ENCODE data around the gene MYO15B. TPM values are rescaled to one million over a fixed set of nuclear protein-coding genes. Genes with fewer than 3 reads are reported as not detected.

The MYO15B gene
- total and polyA plus RNA-seq, 2 experiments from 2014 or later = 124 to 153 TPM

DNA sequence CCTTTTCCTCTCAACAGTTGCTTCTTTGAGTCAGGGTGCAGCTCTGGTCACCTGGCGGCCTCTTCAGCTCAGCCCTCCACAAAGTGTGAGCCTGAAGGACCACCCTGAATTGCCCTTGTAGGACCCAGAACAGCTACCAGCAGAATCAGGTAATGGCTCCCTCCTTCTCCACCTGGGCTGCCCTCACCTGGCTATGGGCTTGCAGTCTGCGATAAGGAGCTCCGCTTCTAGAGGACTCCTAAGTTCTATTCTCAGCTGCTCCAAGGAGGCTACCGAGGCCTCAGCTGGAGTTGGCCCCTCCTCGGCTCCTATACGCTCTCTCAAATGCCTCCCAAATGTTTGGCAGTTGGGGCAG, 59.0 kb downstream of the MYO15B start:
- Histone ChIP-seq H3K4me2 (peak overlapping the region; percentile 49), H3K4me3 (no peak overlapping the region), H3K4me1 (ENCODE audit: insufficient read depth) (peaks cover 31% of the 10 kb centered on the region), H4K20me1 (ENCODE audit: insufficient read depth, poor library complexity, severe bottlenecking) (no peaks in the 10 kb centered on the region), H3K27me3 (no peaks in the 10 kb centered on the region), H3K27ac (peak overlapping the region; percentile 100), H3K36me3 (replicated peaks; ENCODE audit: insufficient read depth, low read depth) (no peaks in the 10 kb centered on the region), H3K79me2 (peaks cover 8% of the 10 kb centered on the region), H3K9me2 (replicated peaks; ENCODE audit: insufficient read depth) (no peaks in the 10 kb centered on the region), H2AFZ (no peak overlapping the region), H3K9me3 (ENCODE audit: low read depth) (no peaks in the 10 kb centered on the region)
- no peak for DNase-seq (ENCODE audit: low spot score)
- TF ChIP-seq, protein P1, sequence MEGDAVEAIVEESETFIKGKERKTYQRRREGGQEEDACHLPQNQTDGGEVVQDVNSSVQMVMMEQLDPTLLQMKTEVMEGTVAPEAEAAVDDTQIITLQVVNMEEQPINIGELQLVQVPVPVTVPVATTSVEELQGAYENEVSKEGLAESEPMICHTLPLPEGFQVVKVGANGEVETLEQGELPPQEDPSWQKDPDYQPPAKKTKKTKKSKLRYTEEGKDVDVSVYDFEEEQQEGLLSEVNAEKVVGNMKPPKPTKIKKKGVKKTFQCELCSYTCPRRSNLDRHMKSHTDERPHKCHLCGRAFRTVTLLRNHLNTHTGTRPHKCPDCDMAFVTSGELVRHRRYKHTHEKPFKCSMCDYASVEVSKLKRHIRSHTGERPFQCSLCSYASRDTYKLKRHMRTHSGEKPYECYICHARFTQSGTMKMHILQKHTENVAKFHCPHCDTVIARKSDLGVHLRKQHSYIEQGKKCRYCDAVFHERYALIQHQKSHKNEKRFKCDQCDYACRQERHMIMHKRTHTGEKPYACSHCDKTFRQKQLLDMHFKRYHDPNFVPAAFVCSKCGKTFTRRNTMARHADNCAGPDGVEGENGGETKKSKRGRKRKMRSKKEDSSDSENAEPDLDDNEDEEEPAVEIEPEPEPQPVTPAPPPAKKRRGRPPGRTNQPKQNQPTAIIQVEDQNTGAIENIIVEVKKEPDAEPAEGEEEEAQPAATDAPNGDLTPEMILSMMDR (IDR thresholded peaks at IDR 0.05; ENCODE audit: poor library complexity) = no peak
- TF ChIP-seq EZH2phosphoT487 (IDR thresholded peaks at IDR 0.05; ENCODE audit: low read depth, severe bottlenecking, unreplicated experiment) (no peak), EZH2 (IDR thresholded peaks at IDR 0.05; ENCODE audit: borderline replicate concordance) (no peak)
- 88% methylated on average over 6 of the region's 6 CpGs for WGBS (ENCODE audit: low lambda C conversion rate, missing lambda C conversion rate)

DNA sequence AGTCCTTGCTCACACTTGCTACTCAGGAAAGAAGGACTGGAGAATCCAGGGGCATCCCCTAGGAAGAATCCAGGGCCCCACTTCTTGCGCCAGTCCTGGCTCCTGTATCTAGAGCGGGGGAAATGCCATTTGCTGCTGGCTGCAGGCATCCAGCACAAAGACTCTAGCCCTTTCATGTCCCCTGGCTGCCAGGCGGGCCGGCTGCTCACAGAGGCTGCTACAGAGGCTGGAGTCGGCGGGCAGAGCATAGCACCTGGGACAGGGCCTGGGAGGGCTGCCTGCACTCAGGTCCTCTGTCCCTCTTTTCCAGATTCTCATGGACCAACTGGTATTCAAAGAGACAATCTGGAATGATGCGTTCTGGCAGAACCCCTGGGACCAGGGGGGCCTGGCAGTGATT, 59.5 kb downstream of the MYO15B start:
- TF ChIP-seq EZH2 (IDR thresholded peaks at IDR 0.05; ENCODE audit: borderline replicate concordance) = no peak
- TF ChIP-seq, protein P1 (IDR thresholded peaks at IDR 0.05; ENCODE audit: poor library complexity) = no peak
- no peak for TF ChIP-seq EZH2phosphoT487 (IDR thresholded peaks at IDR 0.05; ENCODE audit: low read depth, severe bottlenecking, unreplicated experiment)
- 90% methylated on average over 7 of the region's 7 CpGs for WGBS (ENCODE audit: low lambda C conversion rate, missing lambda C conversion rate)
- Histone ChIP-seq H3K4me2 (peak overlapping the region; percentile 49), H3K9me2 (replicated peaks; ENCODE audit: insufficient read depth) (no peaks in the 10 kb centered on the region), H3K36me3 (replicated peaks; ENCODE audit: insufficient read depth, low read depth) (no peaks in the 10 kb centered on the region), H3K79me2 (peaks cover 8% of the 10 kb centered on the region), H3K27ac (peak overlapping the region; percentile 100), H3K4me3 (no peak overlapping the region), H3K4me1 (ENCODE audit: insufficient read depth) (peaks cover 29% of the 10 kb centered on the region), H2AFZ (no peak overlapping the region), H3K27me3 (no peaks in the 10 kb centered on the region), H4K20me1 (ENCODE audit: insufficient read depth, poor library complexity, severe bottlenecking) (no peaks in the 10 kb centered on the region), H3K9me3 (ENCODE audit: low read depth) (no peaks in the 10 kb centered on the region)
- DNase-seq (ENCODE audit: low spot score) = no peak

DNA sequence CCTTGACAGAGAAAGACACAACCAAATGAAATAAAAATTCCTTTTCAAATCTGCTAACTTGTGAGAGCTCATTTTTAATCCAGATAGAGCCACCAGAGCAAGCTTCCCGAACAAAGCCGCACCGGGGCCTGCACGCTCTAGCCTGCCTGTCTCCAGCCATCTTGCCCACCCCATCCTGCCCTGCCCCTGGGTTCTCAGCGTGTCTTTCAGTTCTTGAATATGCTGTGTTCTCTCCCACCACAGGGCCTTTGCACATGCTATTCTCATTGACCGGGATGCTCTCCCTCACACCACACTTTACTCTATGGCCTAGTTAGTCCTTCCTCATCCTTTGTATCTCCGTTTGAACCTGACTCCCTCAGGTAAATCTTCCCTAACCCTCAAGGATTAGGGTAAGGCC, 60.3 kb downstream of the MYO15B start:
- H3K36me3 ChIP-seq (replicated peaks; ENCODE audit: insufficient read depth, low read depth) = no peaks in the 10 kb centered on the region
- H2AFZ ChIP-seq = no peak overlapping the region

More for the DNA sequence above, 60.3 kb downstream of the MYO15B start:
- Histone ChIP-seq H3K9me3 (ENCODE audit: low read depth) (no peaks in the 10 kb centered on the region), H3K27ac (peak overlapping the region; percentile 100), H3K4me3 (no peak overlapping the region), H3K4me1 (ENCODE audit: insufficient read depth) (peaks cover 22% of the 10 kb centered on the region), H3K4me2 (no peak overlapping the region), H3K79me2 (peaks cover 8% of the 10 kb centered on the region), H3K27me3 (no peaks in the 10 kb centered on the region), H3K9me2 (replicated peaks; ENCODE audit: insufficient read depth) (no peaks in the 10 kb centered on the region), H4K20me1 (ENCODE audit: insufficient read depth, poor library complexity, severe bottlenecking) (no peaks in the 10 kb centered on the region)
- no peak for TF ChIP-seq EZH2phosphoT487 (IDR thresholded peaks at IDR 0.05; ENCODE audit: low read depth, severe bottlenecking, unreplicated experiment)
- TF ChIP-seq EZH2 (IDR thresholded peaks at IDR 0.05; ENCODE audit: borderline replicate concordance) = no peak
- TF ChIP-seq, protein P1 (IDR thresholded peaks at IDR 0.05; ENCODE audit: poor library complexity) = no peak
- no peak for DNase-seq (ENCODE audit: low spot score)
- WGBS (ENCODE audit: low lambda C conversion rate, missing lambda C conversion rate) = over 99% methylated on average over 7 of the region's 7 CpGs
